Activated CD8-positive, alpha-beta memory T cell treated with anti-CD3 and anti-CD28 coated beads, Interleukin-2, amount 10 ng/mL, durations not matched to agents 7 days and 5 days (primary cell): ENCODE data around the gene SLC5A6. TPM values are rescaled to one million over a fixed set of nuclear protein-coding genes. Genes with fewer than 3 reads are reported as not detected.
A peak's percentile ranks its signal among the peaks of the same experiment; 100 is the strongest.

ENCODE experiments used
- ATAC-seq: fragments of 150-1000 bp; cut with Tn5 transposase; one replicate; pipeline ENCODE4 v1.10.0; 2021; ENCODE audit warnings: moderate library complexity
- CTCF ChIA-PET: fragments of 350-600 bp; sonication (Branson Sonifier 250); formaldehyde crosslinking; loops from one replicate; lab custom pipeline; 2021; ENCODE audit warnings: antibody characterized with exemption; lab: Charles Lee
- DNase-seq: peaks from one replicate; pipeline ENCODE4 v3.0.0-alpha.2; 2020
- H3K27ac Mint-ChIP-seq: one replicate; pipeline ENCODE4 v1.8.0; 2021; ENCODE audit warnings: mild to moderate bottlenecking, mixed read lengths
- H3K27me3 Mint-ChIP-seq: one replicate; pipeline ENCODE4 v1.8.0; 2021; ENCODE audit warnings: mixed read lengths
- H3K36me3 Mint-ChIP-seq: one replicate; pipeline ENCODE4 v1.8.0; 2021; ENCODE audit warnings: mild to moderate bottlenecking, mixed read lengths
- H3K4me1 Mint-ChIP-seq: one replicate; pipeline ENCODE4 v1.8.0; 2021; ENCODE audit warnings: mixed read lengths
- H3K4me3 Mint-ChIP-seq: one replicate; pipeline ENCODE4 v1.8.0; 2021; ENCODE audit warnings: mild to moderate bottlenecking, moderate library complexity, mixed read lengths
- H3K9me3 Mint-ChIP-seq: one replicate; pipeline ENCODE4 v1.8.0; 2022; ENCODE audit warnings: low read depth, mixed read lengths
- total RNA-seq, 2 experiments: library from RNA; stranded (reverse); gene quantifications; one replicate each; pipeline ENCODE4 v1.2.3, GENCODE V29; 2021

The SLC5A6 gene
- 10 to 100 TPM; 35.0 to 47.9 TPM for total RNA-seq

DNA sequence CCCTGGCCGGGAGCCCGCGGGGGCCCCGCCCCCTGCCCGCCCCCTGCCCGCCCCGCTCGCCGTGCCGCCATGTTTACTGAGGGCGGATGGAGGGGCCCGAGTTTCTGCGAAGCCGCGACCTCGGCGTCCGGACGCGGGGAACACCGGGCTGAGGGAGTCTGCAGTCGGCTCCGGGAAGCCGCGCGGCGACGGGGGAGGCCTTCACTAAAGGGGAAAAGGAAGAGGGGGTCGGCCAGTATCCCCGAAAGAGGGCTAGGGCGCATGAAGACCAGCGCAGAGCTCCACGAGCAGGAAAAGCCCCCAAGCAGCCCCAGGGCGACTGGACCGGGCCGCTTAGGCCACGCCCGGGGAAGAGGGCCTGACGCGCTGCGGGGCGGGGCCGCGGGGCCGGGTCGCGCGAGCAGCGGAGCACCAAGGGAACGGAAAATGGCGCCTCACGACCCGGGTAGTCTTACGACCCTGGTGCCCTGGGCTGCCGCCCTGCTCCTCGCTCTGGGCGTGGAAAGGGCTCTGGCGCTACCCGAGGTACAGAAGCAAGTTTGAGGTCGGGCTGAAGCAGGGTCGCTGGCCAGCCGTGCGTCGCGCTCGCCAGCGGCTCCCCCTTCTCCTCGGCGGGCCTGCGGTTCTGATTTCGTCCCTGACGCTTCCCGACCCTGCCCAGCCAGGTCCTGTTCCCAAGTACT lies at the start of gene SLC5A6, which contains the start of gene ATRAID:
Gene SLC5A6, minus strand, starts transcription at position 326 of the 683 bp plus-strand sequence. CDS start 4,618 bp downstream, outside the sequence.
Gene ATRAID, plus strand, starts transcription at position 99 of the 683 bp plus-strand sequence. Its CDS starts 328 bp downstream, at position 427.
- peaks cover 19% of the 10 kb centered on the region for H3K36me3 Mint-ChIP-seq
- DNase-seq (peak; percentile 92), ATAC-seq (peak; percentile 92)
- H3K9me3 Mint-ChIP-seq: no peaks in the 10 kb centered on the region
- CTCF ChIA-PET: interaction anchor here (0.6 to 2.4 kb wide), 7 partner anchors 14 to 140 kb away, joined by 3 to 9 read pairs (median 3); partner anchors contain the start of gene PREB
- H3K27me3 Mint-ChIP-seq: no peaks in the 10 kb centered on the region
- H3K4me1 Mint-ChIP-seq: peaks cover 46% of the 10 kb centered on the region
- H3K4me3 Mint-ChIP-seq: peak within 1 kb of the TSS; percentile 87
- H3K27ac Mint-ChIP-seq: peak within 1 kb of the TSS; percentile 99

DNA sequence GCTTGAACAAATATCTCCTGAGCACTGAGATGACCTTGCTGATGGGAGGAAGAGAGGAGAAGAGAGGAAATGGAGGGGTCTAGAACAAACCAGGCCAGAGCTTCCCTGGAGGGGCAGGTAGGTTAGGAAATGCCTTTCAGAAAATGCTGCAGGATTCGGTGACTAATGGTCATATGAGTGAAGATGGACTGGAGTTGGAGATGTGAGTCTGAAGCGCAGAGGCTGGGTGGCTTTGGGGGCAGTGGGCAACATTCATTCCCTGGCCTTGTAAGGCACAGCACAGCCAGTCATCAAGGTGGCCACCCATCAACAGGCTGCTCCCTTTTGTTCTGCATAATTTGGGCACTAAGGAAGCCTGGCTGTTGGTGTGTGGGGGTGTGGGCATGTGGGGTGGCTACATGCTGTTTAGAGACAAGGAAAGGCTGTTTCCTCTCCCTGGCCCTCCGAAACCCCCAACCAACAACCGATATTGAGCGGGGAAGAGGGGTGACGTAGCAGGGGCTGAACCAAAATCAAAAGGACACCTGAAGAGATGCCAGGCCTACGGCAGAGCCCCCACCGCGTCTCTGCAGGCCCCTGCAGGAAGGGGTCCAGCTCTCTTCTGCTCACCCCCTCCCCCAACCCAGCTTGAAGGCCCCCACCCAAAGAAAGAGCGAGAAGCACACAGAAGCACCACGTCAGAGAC lies 49.3 kb upstream of the SLC5A6 start:
- no peaks in the 10 kb centered on the region for H3K36me3 Mint-ChIP-seq
- CTCF ChIA-PET: interaction anchor here (2.6 to 6.4 kb wide), 2 partner anchors 19 to 42 kb away, joined by 9 to 65 read pairs; partner anchors contain the start of gene TRIM54
- H3K27ac Mint-ChIP-seq: no peak overlapping the region
- H3K4me1 Mint-ChIP-seq: peaks cover 22% of the 10 kb centered on the region
- ATAC-seq (no peak), DNase-seq (no peak)
- no peaks in the 10 kb centered on the region for H3K9me3 Mint-ChIP-seq
- peaks cover 55% of the 10 kb centered on the region for H3K27me3 Mint-ChIP-seq
- H3K4me3 Mint-ChIP-seq: no peak overlapping the region

DNA sequence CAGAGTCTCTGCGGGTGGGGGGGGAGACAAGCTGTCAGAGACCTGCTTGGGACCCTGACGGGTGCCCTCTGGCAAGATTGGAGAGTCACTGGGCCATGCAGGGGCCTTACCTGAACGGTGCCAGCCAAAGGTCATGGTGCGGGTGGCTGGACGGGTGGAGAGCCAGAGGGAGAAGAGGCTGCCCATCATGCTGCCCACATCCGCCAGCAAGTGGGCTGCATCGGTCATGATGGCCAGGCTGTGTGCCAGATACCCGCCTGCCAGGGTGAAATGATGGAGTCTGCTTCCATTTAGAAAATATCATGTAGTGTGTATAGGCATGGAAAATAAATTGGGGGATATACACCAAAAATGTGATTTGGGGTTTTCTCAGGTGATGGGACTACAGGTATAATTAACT lies 46.0 kb upstream of the SLC5A6 start:
- Mint-ChIP-seq H3K4me3 (no peak overlapping the region), H3K36me3 (no peaks in the 10 kb centered on the region), H3K4me1 (peaks cover 2% of the 10 kb centered on the region), H3K9me3 (no peaks in the 10 kb centered on the region), H3K27ac (no peak overlapping the region), H3K27me3 (peaks cover 61% of the 10 kb centered on the region)
- DNase-seq: no peak
- CTCF ChIA-PET: no interaction called here
- ATAC-seq: no peak

DNA sequence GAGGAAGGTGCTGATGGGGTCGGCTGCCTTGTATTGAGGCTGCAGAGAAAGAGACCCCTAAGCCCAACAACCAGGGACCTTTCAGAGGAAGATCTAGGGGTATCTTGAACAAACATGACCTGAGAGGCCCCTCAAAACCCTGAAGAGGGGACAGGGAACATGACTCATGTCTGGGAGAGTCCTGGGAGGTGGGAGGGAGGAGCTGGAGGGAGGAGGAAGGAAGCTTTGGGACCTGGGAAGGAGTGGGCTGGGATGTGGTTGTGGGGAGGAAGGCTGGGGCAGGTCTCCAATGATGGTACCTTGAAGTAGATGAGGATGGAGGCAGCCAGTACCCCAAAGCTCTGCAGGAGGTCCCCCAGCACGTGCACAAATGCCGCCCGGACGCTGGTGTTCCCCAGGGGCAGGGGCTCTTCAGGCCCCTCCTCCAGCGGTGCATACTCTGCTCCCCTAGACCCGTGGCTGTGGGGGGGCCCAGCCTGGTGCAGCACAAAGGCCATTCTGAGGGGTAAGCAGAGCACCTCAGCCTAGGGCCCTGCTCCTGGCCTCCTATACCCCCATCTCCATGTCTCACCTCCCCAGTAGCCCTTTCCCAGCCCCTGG lies 44.9 kb upstream of the SLC5A6 start:
- Mint-ChIP-seq H3K9me3 (no peaks in the 10 kb centered on the region), H3K36me3 (no peaks in the 10 kb centered on the region), H3K4me1 (peaks cover 2% of the 10 kb centered on the region), H3K27me3 (peaks cover 60% of the 10 kb centered on the region), H3K27ac (no peak overlapping the region), H3K4me3 (no peak overlapping the region)
- CTCF ChIA-PET: interaction anchor here (1.1 kb wide), 1 partner anchor 8 kb away, joined by 4 read pairs; no protein-coding TSS in a partner anchor
- DNase-seq: no peak
- no peak for ATAC-seq

DNA sequence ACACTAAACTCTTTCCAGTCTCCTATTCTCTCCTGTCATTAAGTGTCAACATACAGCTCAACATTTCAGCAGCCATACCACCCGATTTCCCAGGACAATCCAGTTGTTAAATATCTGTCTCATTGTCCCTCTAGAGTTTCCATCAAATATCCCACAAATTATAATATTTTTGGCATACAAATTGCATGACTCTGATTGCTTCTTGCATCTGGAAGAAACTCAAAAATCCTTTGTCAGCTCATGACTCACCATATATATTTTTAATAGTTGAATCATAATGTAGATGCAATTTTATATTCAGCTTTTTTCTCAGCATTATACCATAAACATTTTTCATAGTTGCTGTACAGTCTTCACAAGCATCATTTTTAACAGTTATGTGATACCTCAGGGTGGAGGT lies 43.6 kb upstream of the SLC5A6 start:
- no peak for DNase-seq
- Mint-ChIP-seq H3K27me3 (peaks cover 51% of the 10 kb centered on the region), H3K4me3 (no peak overlapping the region), H3K36me3 (no peaks in the 10 kb centered on the region), H3K9me3 (no peaks in the 10 kb centered on the region), H3K27ac (no peak overlapping the region), H3K4me1 (no peaks in the 10 kb centered on the region)
- no peak for ATAC-seq
- CTCF ChIA-PET: interaction anchor here (1.1 kb wide), 1 partner anchor 10 kb away, joined by 4 read pairs; no protein-coding TSS in a partner anchor

DNA sequence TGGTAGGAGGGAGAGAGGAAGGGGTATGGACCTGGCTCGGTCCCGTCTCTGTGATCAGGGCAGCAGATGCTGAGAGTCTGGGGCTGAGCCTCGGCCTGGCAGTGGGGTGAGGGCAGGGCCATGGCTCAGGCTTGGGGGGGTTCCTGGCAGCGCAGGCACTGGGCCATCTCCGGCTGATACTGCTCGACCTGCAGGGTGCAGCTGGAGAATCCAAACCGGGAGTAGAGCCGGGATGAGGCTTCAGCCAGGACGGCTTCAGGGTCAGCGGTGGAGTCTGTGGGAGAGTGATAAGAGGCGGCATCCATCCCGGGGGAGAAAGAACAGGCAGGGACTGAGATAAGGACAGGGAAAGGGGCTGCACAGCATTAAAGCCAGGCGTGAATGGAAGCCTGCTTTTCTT lies 43.1 kb upstream of the SLC5A6 start:
- H3K27ac Mint-ChIP-seq: no peak overlapping the region

DNA sequence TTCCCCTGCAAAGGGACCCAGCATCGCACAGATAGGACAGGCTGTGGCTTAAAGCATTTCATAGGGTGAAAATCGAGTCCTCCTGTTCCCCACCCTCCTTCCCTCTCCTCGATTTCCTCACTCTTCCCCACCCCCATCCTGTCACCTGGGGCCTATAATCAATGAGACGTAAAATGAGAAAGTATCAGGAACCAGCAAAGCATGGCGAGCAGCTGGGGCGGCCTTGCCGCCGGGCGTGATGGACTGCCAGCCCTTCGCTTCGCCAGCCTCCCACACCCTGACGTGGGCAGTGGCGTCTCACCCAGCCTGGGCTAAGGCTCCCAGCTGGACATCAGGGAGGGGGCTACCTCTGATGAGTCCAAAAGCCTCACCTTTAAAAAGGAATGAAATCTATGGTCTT lies 39.7 kb upstream of the SLC5A6 start:
- H3K4me3 Mint-ChIP-seq: no peak overlapping the region
- ATAC-seq (no peak), DNase-seq (no peak)
- no peaks in the 10 kb centered on the region for H3K36me3 Mint-ChIP-seq
- CTCF ChIA-PET: interaction anchor here (1.1 to 5.9 kb wide), 4 partner anchors 13 to 82 kb away, joined by 3 to 51 read pairs (median 12); partner anchors contain the start of gene TRIM54
- peaks cover 36% of the 10 kb centered on the region for H3K27me3 Mint-ChIP-seq
- H3K4me1 Mint-ChIP-seq: no peaks in the 10 kb centered on the region
- H3K9me3 Mint-ChIP-seq: no peaks in the 10 kb centered on the region
- no peak overlapping the region for H3K27ac Mint-ChIP-seq

More for the DNA sequence above, 43.1 kb upstream of the SLC5A6 start:
- ATAC-seq (no peak), DNase-seq (no peak)
- Mint-ChIP-seq H3K4me1 (no peaks in the 10 kb centered on the region), H3K9me3 (no peaks in the 10 kb centered on the region), H3K27me3 (peaks cover 46% of the 10 kb centered on the region), H3K36me3 (no peaks in the 10 kb centered on the region), H3K4me3 (no peak overlapping the region)
- CTCF ChIA-PET: no interaction called here

DNA sequence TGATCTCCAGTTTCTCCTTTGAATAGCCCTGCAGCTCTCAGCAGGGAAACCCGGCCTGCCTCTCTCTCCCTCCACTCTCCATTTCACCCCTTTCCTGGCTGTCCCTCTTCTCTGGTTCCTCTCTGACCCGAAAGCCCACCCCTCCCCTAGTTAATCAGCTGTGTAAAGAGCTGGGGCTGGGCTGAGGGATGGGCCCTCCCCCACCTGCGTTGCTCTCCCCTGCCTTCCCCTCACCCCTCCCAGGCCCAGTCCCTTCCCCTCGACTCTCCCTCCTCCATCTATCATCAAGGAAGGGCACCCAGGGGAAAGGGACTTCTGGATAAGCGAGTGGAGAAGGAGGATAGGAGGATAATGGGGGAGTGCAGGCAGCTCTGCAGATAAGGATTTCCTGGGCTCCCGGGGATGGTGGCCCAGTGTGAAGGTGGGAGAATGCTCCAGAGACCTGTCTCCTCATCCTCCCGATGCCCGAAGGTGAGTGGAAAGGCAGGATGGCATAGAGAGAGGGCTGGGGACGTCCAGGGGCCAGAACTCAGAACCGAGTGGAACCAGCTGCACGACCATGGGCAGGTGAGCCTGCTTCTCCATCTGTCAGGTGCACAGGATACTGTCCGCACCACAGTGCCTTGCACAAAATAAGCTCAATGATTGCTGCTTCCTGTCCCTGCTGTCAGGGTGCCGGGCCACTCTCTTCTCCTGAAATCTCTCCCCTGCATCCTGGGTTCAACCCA lies 38.7 kb upstream of the SLC5A6 start:
- no peak for ATAC-seq

DNA sequence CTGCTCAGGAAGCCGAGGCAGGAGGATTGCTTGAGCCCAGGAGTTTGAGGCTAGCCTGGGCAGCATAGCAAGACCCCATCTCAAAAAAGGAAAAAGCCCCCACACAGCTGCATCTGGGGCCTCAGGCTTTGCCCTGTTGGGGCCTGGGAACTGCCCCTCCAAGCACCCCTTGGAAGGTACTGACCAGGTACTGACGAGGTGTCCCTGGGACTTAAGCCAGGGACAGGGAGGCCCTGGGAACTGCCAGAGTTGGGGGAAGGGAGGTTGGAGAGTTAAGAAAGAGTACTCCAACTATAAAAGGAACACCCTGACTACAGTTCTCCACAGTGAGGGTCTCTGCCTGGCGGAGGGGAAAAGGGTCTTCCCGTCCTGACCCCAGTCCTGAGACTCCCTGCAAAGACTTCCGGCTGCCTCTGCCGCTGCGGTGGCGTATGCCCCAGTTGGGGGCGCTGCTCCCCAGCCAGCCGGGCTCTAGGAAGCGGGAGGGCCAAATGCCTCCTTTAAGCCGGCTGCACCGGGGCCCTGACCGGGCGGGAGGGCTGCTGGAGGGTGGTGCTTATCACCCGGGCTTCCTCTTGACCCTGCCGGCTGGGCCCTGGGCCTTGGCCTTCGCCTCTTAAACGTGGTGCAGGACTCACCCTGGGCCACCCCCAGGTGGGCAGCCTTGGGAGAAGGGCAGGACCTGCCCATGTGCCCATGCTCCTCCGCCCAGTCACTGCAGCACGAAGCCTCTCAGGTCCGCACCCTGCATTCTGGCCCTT lies 38.0 kb upstream of the SLC5A6 start:
- DNase-seq (peak; percentile 70), ATAC-seq (peak; percentile 83)
- Mint-ChIP-seq H3K27ac (no peak overlapping the region), H3K27me3 (peaks cover 22% of the 10 kb centered on the region), H3K4me1 (no peaks in the 10 kb centered on the region), H3K9me3 (no peaks in the 10 kb centered on the region), H3K36me3 (no peaks in the 10 kb centered on the region), H3K4me3 (no peak overlapping the region)
- CTCF ChIA-PET: interaction anchor here (0.7 to 5.9 kb wide), 8 partner anchors 15 to 121 kb away, joined by 3 to 51 read pairs (median 4); partner anchors contain the start of gene TRIM54

More for the DNA sequence above, 38.7 kb upstream of the SLC5A6 start:
- Mint-ChIP-seq H3K9me3 (no peaks in the 10 kb centered on the region), H3K36me3 (no peaks in the 10 kb centered on the region), H3K4me1 (no peaks in the 10 kb centered on the region), H3K27me3 (peaks cover 27% of the 10 kb centered on the region), H3K27ac (no peak overlapping the region), H3K4me3 (no peak overlapping the region)
- no peak for DNase-seq
- CTCF ChIA-PET: interaction anchor here (0.8 to 5.9 kb wide), 6 partner anchors 14 to 81 kb away, joined by 3 to 51 read pairs (median 6); partner anchors contain the start of gene TRIM54

DNA sequence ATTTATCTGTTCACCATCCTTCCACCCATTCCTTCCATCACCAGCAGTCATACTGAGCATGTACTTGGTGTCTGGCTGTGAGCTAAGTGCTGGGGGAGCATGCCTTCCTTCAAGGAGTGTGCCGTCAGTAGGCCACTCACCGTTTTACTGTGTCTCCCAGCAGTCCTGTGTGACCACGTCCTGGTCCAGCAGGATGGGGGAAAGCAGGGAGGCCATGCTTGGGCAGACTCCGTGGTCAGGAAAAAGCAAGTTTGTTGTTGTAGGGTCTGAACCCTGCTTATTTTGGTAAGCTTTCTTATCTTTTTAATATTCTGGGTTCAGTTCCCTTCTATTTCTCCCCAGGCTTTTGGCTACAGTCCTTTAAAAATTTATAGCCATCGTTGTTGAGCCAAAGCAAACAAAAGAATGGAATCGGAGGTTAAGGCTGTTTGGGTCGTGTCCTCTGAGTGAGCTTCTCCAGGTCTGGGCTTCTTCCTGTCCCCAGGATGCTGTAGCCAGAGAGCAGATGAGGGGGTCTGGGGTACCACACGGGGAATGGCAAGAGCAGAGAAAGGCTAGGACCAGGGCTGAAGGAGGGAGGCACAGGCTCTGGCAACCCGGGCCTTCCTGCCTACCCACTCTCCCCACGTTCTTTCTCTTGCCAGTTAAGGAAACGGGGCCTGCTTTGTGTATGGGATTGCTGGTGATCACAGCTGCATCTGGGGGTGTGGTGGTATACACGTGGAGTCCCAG lies 37.3 kb upstream of the SLC5A6 start:
- CTCF ChIA-PET: interaction anchor here (0.7 to 5.9 kb wide), 9 partner anchors 10 to 122 kb away, joined by 3 to 51 read pairs (median 3); partner anchors contain the start of gene TRIM54
- Mint-ChIP-seq H3K4me1 (no peaks in the 10 kb centered on the region), H3K27ac (no peak overlapping the region), H3K27me3 (peaks cover 15% of the 10 kb centered on the region), H3K9me3 (no peaks in the 10 kb centered on the region), H3K4me3 (no peak overlapping the region), H3K36me3 (no peaks in the 10 kb centered on the region)
- DNase-seq (no peak), ATAC-seq (no peak)

DNA sequence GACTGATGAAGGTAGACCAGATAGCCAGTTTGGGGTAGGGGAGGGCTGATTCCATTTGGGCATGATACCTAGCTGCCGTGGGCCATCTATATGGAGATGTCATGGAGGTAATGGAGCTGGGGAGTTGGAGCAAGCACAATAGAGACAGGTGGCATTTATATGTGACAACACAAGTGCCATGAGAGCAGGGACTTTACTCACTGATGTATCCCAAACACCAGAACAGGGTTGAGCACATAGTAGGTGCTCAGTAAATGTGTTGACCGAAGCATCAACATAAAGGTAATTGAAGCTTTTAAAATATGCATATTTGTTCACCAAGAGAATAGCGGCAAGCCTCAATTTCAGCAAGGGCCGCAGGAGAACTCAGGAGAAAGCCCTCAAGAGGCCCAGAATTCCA lies 35.8 kb upstream of the SLC5A6 start:
- no peak for DNase-seq
- H3K9me3 Mint-ChIP-seq: no peaks in the 10 kb centered on the region
- peaks cover 9% of the 10 kb centered on the region for H3K27me3 Mint-ChIP-seq
- H3K36me3 Mint-ChIP-seq: no peaks in the 10 kb centered on the region
- CTCF ChIA-PET: interaction anchor here (1.3 to 5.9 kb wide), 3 partner anchors 33 to 55 kb away, joined by 3 to 51 read pairs (median 5); partner anchors contain the start of gene TRIM54
- no peak for ATAC-seq
- H3K27ac Mint-ChIP-seq: no peak overlapping the region
- no peaks in the 10 kb centered on the region for H3K4me1 Mint-ChIP-seq
- no peak overlapping the region for H3K4me3 Mint-ChIP-seq
